Endothelial cell of umbilical vein (primary cell): ENCODE results near the gene FBXO40. TPM values are rescaled to one million over a fixed set of nuclear protein-coding genes. Genes with fewer than 3 reads are reported as not detected.

Experiments used
- BruUV-seq: library from RNA; stranded (reverse); fragments of 400-500 nt; replicated peaks from 2 replicates; lab custom pipeline; 2021; lab: Mats Ljungman, UMichigan
- CTCF ChIA-PET: fragments of 300-600, 350-600 bp; sonication (Branson Sonifier 250); formaldehyde crosslinking; loops from one replicate; lab custom pipeline; 2021; ENCODE audit warnings: antibody characterized with exemption, inconsistent platforms; lab: Charles Lee
- POLR2A ChIA-PET: fragments of 300-600, 350-600 bp; sonication (Branson Sonifier 250); formaldehyde crosslinking; loops from one replicate; lab custom pipeline; 2021; ENCODE audit warnings: antibody characterized with exemption, inconsistent platforms; lab: Charles Lee
- DNase-seq: peaks from one replicate; pipeline ENCODE4 v3.0.0-alpha.2; 2011; ENCODE audit warnings: low read depth, low spot score
- FAIRE-seq: peaks from 2 replicates; lab custom pipeline; 2011; peaks lifted over from hg19 to GRCh38; lab: Jason Lieb, UNC
- H2AFZ ChIP-seq: 2 replicates; pipeline ENCODE4 v1.6.0; 2012; ENCODE audit warnings: low read depth, low read length, control low read depth, inconsistent platforms
- H3K27ac ChIP-seq: 2 replicates; pipeline ENCODE4 v1.5.1; 2011; ENCODE audit warnings: low read depth, mild to moderate bottlenecking, control low read depth, low read length, moderate library complexity; ENCODE audit not compliant: insufficient read depth
- H3K27me3 ChIP-seq, 2 experiments: 2 replicates each; pipeline versions ENCODE4 v1.6.0 to v1.6.1; 2011; ENCODE audit warnings: low read length in 2 of 2, mixed read lengths in 1 of 2; ENCODE audit not compliant: control insufficient read depth in 2 of 2, insufficient read depth in 2 of 2
- H3K36me3 ChIP-seq, 2 experiments: 2 replicates in 1 of 2; 3 replicates in 1 of 2; pipeline ENCODE4 v1.5.1; 2011; ENCODE audit warnings: low read length in 2 of 2, mild to moderate bottlenecking in 1 of 2, moderate library complexity in 1 of 2; ENCODE audit not compliant: control insufficient read depth in 2 of 2, insufficient read depth in 2 of 2; ENCODE audit errors: extremely low read depth in 1 of 2
- H3K4me1 ChIP-seq: 3 replicates; pipeline ENCODE4 v1.5.1; 2011; ENCODE audit warnings: mild to moderate bottlenecking, low read length; ENCODE audit not compliant: control insufficient read depth, insufficient read depth; ENCODE audit errors: extremely low read depth
- H3K4me2 ChIP-seq: 2 replicates; pipeline ENCODE4 v1.6.1; 2011; ENCODE audit warnings: low read length, control low read depth, mixed read lengths; ENCODE audit not compliant: insufficient read depth
- H3K4me3 ChIP-seq, 3 experiments: fragments of 200-600 bp in 1 of 3; sonication (generic), shearing (Covaris generic) in 1 of 3; replicated peaks in 1 of 3; 2 replicates each; pipeline ENCODE4 v1.5.1; 2011 to 2016; ENCODE audit warnings: control low read depth in 3 of 3, low read length in 3 of 3, mild to moderate bottlenecking in 2 of 3, inconsistent platforms in 1 of 3, low read depth in 1 of 3, moderate library complexity in 1 of 3; ENCODE audit not compliant: insufficient read depth in 1 of 3
- H3K79me2 ChIP-seq: 2 replicates; pipeline ENCODE4 v1.6.0; 2012; ENCODE audit warnings: low read length, inconsistent platforms; ENCODE audit not compliant: control insufficient read depth, insufficient read depth
- H3K9ac ChIP-seq: replicated peaks from 2 replicates; pipeline ENCODE3; 2011; ENCODE audit warnings: low read length, control low read depth; ENCODE audit not compliant: insufficient read depth; ENCODE audit errors: extremely low read depth
- H3K9me1 ChIP-seq: replicated peaks from 3 replicates; pipeline ENCODE4 v1.6.0; 2011; ENCODE audit warnings: mild to moderate bottlenecking, low read length; ENCODE audit not compliant: control insufficient read depth, insufficient read depth; ENCODE audit errors: extremely low read depth
- H3K9me3 ChIP-seq: replicated peaks from 2 replicates; pipeline ENCODE4 v1.5.1; 2012; ENCODE audit warnings: low read length, inconsistent platforms; ENCODE audit not compliant: control insufficient read depth, insufficient read depth
- H4K20me1 ChIP-seq: replicated peaks from 2 replicates; pipeline ENCODE3; 2011; ENCODE audit warnings: mild to moderate bottlenecking, low read length; ENCODE audit not compliant: control insufficient read depth, insufficient read depth; ENCODE audit errors: extremely low read depth
- EZH2 ChIP-seq: IDR thresholded peaks from 2 replicates; pipeline ENCODE4 v1.6.1; 2012; ENCODE audit warnings: borderline replicate concordance, low read depth, mild to moderate bottlenecking, moderate library complexity, low read length, inconsistent platforms; ENCODE audit not compliant: severe bottlenecking
- FOS ChIP-seq: IDR thresholded peaks from 2 replicates; pipeline ENCODE4 v1.6.1; 2011; ENCODE audit warnings: mild to moderate bottlenecking, low read length, moderate library complexity, borderline replicate concordance; ENCODE audit not compliant: insufficient read depth
- MAX ChIP-seq: IDR thresholded peaks from 2 replicates; pipeline ENCODE4 v1.6.1; 2011; ENCODE audit not compliant: insufficient read depth, insufficient read length
- MYC ChIP-seq: IDR thresholded peaks from one replicate; pipeline ENCODE4 v1.6.1; 2011; ENCODE audit warnings: mild to moderate bottlenecking, low read depth, low read length
- POLR2A ChIP-seq: IDR thresholded peaks from 2 replicates; pipeline ENCODE4 v1.6.1; 2012; ENCODE audit warnings: low read depth, mild to moderate bottlenecking, control low read depth, low read length
- POLR2AphosphoS5 ChIP-seq: IDR thresholded peaks from 2 replicates; pipeline ENCODE4 v1.6.1; 2012; ENCODE audit warnings: low read depth, mild to moderate bottlenecking, control low read depth, low read length, moderate library complexity; ENCODE audit not compliant: insufficient read depth
- dilution Hi-C: fragments of 300-500 bp; cut with MboI; formaldehyde crosslinking; loops from one replicate; pipeline ENCODE4 v1.15.0; 2019; ENCODE audit warnings: low sequenced_read_pairs; ENCODE audit not compliant: extremely low pct_ligation_motif_present
- intact Hi-C: fragments of 100-400 bp; cut with micrococcal nuclease; formaldehyde crosslinking; loops from one replicate; pipeline ENCODE4 v1.10.0; 2022
- polyA plus RNA-seq, 4 experiments: library from polyadenylated mRNA; depleted of rRNA in 3 of 4; stranded (reverse) in 3 of 4; unstranded in 1 of 4; fragments of >200 nt; gene quantifications; 2 replicates each; pipeline versions ENCODE4 v1.2.1 to v1.2.3, GENCODE V29; 2011 to 2012; ENCODE audit warnings: missing spikeins in 1 of 4
- total RNA-seq: library from RNA; stranded (reverse); gene quantifications from 2 replicates; pipeline ENCODE4 v1.2.3, GENCODE V29; 2021
- TF ChIP-seq, protein P1 (sequence below), 2 donors: IDR thresholded peaks; 1 replicate in 1 of 2; 2 replicates in 1 of 2; pipeline ENCODE4 v1.5.1; 2011; ENCODE audit warnings: low read length in 2 of 2, mild to moderate bottlenecking in 2 of 2, moderate library complexity in 2 of 2, control low read depth in 1 of 2, inconsistent platforms in 1 of 2, low read depth in 1 of 2; ENCODE audit not compliant: insufficient read depth in 1 of 2; ENCODE audit errors: extremely low read depth in 1 of 2

FBXO40 gene
- total and polyA plus RNA-seq, 2 donors (not counting 3 experiments of a cell fraction or from before 2014, with no cell fraction given): not detected

DNA sequence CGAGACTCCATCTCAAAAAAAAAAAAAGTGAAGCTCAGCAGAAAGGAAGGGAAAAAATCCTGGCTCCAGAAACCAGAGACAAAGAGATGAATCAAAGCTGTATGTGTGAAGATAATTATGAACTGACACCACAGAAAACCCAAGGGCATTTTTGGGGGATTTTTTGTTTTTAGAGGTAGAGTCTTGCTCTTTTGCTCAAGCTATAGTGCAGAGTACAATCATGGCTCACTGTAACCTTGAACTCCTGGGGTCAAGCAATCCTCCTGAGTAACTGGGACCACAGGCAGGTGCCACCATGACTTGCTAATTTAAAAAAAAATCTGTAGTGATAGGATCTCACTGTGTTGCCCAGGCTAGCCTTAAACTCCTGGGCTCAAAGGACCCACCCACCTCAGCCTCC, 44.7 kb downstream of the FBXO40 start:
- H3K79me2 ChIP-seq: no peaks in the 10 kb centered on the region
- TF ChIP-seq FOS (no peak), POLR2A (no peak), POLR2AphosphoS5 (no peak), EZH2 (no peak), MAX (no peak), MYC (no peak)
- TF ChIP-seq, protein P1, sequence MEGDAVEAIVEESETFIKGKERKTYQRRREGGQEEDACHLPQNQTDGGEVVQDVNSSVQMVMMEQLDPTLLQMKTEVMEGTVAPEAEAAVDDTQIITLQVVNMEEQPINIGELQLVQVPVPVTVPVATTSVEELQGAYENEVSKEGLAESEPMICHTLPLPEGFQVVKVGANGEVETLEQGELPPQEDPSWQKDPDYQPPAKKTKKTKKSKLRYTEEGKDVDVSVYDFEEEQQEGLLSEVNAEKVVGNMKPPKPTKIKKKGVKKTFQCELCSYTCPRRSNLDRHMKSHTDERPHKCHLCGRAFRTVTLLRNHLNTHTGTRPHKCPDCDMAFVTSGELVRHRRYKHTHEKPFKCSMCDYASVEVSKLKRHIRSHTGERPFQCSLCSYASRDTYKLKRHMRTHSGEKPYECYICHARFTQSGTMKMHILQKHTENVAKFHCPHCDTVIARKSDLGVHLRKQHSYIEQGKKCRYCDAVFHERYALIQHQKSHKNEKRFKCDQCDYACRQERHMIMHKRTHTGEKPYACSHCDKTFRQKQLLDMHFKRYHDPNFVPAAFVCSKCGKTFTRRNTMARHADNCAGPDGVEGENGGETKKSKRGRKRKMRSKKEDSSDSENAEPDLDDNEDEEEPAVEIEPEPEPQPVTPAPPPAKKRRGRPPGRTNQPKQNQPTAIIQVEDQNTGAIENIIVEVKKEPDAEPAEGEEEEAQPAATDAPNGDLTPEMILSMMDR (IDR thresholded peaks at IDR 0.05; ENCODE audit: extremely low read depth in 1 of 2, insufficient read depth in 1 of 2, low read depth in 1 of 2, low read length in 2 of 2): no peak
- H3K27ac ChIP-seq: no peak overlapping the region
- H3K36me3 ChIP-seq: peaks cover 2 to 6% of the 10 kb centered on the region in 2 experiments
- no peaks in the 10 kb centered on the region for H3K27me3 ChIP-seq
- dilution Hi-C loops: no loop called here
- H3K9ac ChIP-seq: no peak overlapping the region
- H3K9me1 ChIP-seq: no peaks in the 10 kb centered on the region
- no peak overlapping the region for H3K4me2 ChIP-seq
- FAIRE-seq (no peak), DNase-seq (no peak)
- ChIA-PET POLR2A (no interaction called here), CTCF (no interaction called here)
- H2AFZ ChIP-seq: no peak overlapping the region
- H3K9me3 ChIP-seq: no peaks in the 10 kb centered on the region
- no peak overlapping the region for H3K4me3 ChIP-seq
- no peaks in the 10 kb centered on the region for H3K4me1 ChIP-seq
- H4K20me1 ChIP-seq: no peaks in the 10 kb centered on the region
- no TSS peak for BruUV-seq
- intact Hi-C loops: no loop called here
